ENCODE results near the gene OSGIN1. TPM values are rescaled to one million over a fixed set of nuclear protein-coding genes. Genes with fewer than 3 reads are reported as not detected.

Gene OSGIN1
- total RNA-seq, 1 experiment from 2014 or later: 9.8 TPM

- TSS peak; percentile 92 for BruUV-seq (replicated peaks)
- TF ChIP-seq, protein P1, sequence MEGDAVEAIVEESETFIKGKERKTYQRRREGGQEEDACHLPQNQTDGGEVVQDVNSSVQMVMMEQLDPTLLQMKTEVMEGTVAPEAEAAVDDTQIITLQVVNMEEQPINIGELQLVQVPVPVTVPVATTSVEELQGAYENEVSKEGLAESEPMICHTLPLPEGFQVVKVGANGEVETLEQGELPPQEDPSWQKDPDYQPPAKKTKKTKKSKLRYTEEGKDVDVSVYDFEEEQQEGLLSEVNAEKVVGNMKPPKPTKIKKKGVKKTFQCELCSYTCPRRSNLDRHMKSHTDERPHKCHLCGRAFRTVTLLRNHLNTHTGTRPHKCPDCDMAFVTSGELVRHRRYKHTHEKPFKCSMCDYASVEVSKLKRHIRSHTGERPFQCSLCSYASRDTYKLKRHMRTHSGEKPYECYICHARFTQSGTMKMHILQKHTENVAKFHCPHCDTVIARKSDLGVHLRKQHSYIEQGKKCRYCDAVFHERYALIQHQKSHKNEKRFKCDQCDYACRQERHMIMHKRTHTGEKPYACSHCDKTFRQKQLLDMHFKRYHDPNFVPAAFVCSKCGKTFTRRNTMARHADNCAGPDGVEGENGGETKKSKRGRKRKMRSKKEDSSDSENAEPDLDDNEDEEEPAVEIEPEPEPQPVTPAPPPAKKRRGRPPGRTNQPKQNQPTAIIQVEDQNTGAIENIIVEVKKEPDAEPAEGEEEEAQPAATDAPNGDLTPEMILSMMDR (conservative IDR thresholded peaks at IDR 0.05; ENCODE audit: low read depth, low read length): peak; percentile 84
- no peak for TF ChIP-seq EZH2phosphoT487 (IDR thresholded peaks at IDR 0.05; ENCODE audit: borderline replicate concordance, low read length)
- intact Hi-C loops (cut with micrococcal nuclease): loop anchor here (1.0 kb wide), 1 partner anchor 26 kb away; the partner anchor contains the start of gene OSGIN1
These were observed 26.2 kb upstream of the OSGIN1 start for GRCh38 chr16:83926726-83927397.

GRCh38 chr16:83928341-83929055 is 24.5 kb upstream of the OSGIN1 start:
- no peaks in the 10 kb centered on the region for H3K27me3 ChIP-seq (ENCODE audit: low read length)
- no peak overlapping the region for H3K4me3 ChIP-seq (ENCODE audit: low read length)
- no peak overlapping the region for H3K4me2 ChIP-seq (ENCODE audit: low read length)
- DNase-seq: peak; percentile 4
- ATAC-seq: no peak
- no peaks in the 10 kb centered on the region for H3K79me2 ChIP-seq (ENCODE audit: low read length)
- H3K9me2 ChIP-seq (replicated peaks; ENCODE audit: low read length): no peaks in the 10 kb centered on the region
- no peaks in the 10 kb centered on the region for H4K20me1 ChIP-seq (ENCODE audit: low read length)
- no TSS peak for BruUV-seq (replicated peaks)
- ChIA-PET CTCF (no interaction called here), POLR2A (ENCODE audit: unreplicated experiment) (no interaction called here)
- H3K4me1 ChIP-seq (ENCODE audit: insufficient read depth, low read length): peaks cover 10% of the 10 kb centered on the region
- H3K36me3 ChIP-seq (ENCODE audit: low read depth, low read length): no peaks in the 10 kb centered on the region
- H3K27ac ChIP-seq (ENCODE audit: low read length): no peak overlapping the region
- no peaks in the 10 kb centered on the region for H3F3A ChIP-seq (ENCODE audit: low read length, unreplicated experiment)
- no peak overlapping the region for H2AFZ ChIP-seq (ENCODE audit: low read length)
- intact Hi-C loops (cut with micrococcal nuclease): no loop called here
- no peak for TF ChIP-seq EZH2phosphoT487 (IDR thresholded peaks at IDR 0.05; ENCODE audit: borderline replicate concordance, low read length)
- TF ChIP-seq EZH2 (IDR thresholded peaks at IDR 0.05; ENCODE audit: low read length, unreplicated experiment): no peak
- TF ChIP-seq, protein P1 (conservative IDR thresholded peaks at IDR 0.05; ENCODE audit: low read depth, low read length): no peak
- H3K9me3 ChIP-seq (ENCODE audit: low read length): no peaks in the 10 kb centered on the region
- H3K9ac ChIP-seq (ENCODE audit: low read length): no peak overlapping the region

More at GRCh38 chr16:83926726-83927397, 26.2 kb upstream of the OSGIN1 start:
- H3K79me2 ChIP-seq (ENCODE audit: low read length): no peaks in the 10 kb centered on the region
- POLR2A ChIA-PET (ENCODE audit: unreplicated experiment): no interaction called here
- ATAC-seq: peak; percentile 91
- H3K27me3 ChIP-seq (ENCODE audit: low read length): no peaks in the 10 kb centered on the region
- peak overlapping the region; percentile 63 for H3K9ac ChIP-seq (ENCODE audit: low read length)
- peaks cover 10% of the 10 kb centered on the region for H3K4me1 ChIP-seq (ENCODE audit: insufficient read depth, low read length)
- H3K9me3 ChIP-seq (ENCODE audit: low read length): no peaks in the 10 kb centered on the region
- H3K27ac ChIP-seq (ENCODE audit: low read length): peak overlapping the region; percentile 81
- H2AFZ ChIP-seq (ENCODE audit: low read length): peak overlapping the region; percentile 90
- no peaks in the 10 kb centered on the region for H3K9me2 ChIP-seq (replicated peaks; ENCODE audit: low read length)
- DNase-seq: peak; percentile 86
- CTCF ChIA-PET: interaction anchor here (0.7 to 1.0 kb wide), 3 partner anchors 27 to 161 kb away, joined by 3 to 7 read pairs (median 3); partner anchors contain the start of gene OSGIN1
- H3K36me3 ChIP-seq (ENCODE audit: low read depth, low read length): no peaks in the 10 kb centered on the region
- peak overlapping the region; percentile 70 for H3K4me3 ChIP-seq (ENCODE audit: low read length)
- H3F3A ChIP-seq (ENCODE audit: low read length, unreplicated experiment): no peaks in the 10 kb centered on the region
- peak overlapping the region; percentile 87 for H3K4me2 ChIP-seq (ENCODE audit: low read length)
- no peaks in the 10 kb centered on the region for H4K20me1 ChIP-seq (ENCODE audit: low read length)
